Astrocyte of the cerebellum (primary cell): ENCODE measurements around the gene VPS25.
A peak's percentile ranks its signal among the peaks of the same experiment; 100 is the strongest.

Experiments used
- DNase-seq: peaks from one replicate; pipeline ENCODE4 v3.0.0-alpha.2; 2011; ENCODE audit warnings: low read depth
- H3K4me3 ChIP-seq: 2 replicates; pipeline ENCODE4 v1.5.1; 2011; ENCODE audit warnings: mild to moderate bottlenecking, low read depth, low read length, moderate library complexity
- CTCF ChIP-seq: IDR thresholded peaks from 2 replicates; pipeline ENCODE4 v1.5.1; 2012; ENCODE audit warnings: low read length, low read depth, moderate library complexity, mild to moderate bottlenecking; ENCODE audit errors: missing control alignments
- in situ Hi-C: cut with HindIII; loops from 2 replicates; pipeline ENCODE4 v1.10.0; 2017; ENCODE audit warnings: low sequenced_read_pairs

Gene VPS25

DNA sequence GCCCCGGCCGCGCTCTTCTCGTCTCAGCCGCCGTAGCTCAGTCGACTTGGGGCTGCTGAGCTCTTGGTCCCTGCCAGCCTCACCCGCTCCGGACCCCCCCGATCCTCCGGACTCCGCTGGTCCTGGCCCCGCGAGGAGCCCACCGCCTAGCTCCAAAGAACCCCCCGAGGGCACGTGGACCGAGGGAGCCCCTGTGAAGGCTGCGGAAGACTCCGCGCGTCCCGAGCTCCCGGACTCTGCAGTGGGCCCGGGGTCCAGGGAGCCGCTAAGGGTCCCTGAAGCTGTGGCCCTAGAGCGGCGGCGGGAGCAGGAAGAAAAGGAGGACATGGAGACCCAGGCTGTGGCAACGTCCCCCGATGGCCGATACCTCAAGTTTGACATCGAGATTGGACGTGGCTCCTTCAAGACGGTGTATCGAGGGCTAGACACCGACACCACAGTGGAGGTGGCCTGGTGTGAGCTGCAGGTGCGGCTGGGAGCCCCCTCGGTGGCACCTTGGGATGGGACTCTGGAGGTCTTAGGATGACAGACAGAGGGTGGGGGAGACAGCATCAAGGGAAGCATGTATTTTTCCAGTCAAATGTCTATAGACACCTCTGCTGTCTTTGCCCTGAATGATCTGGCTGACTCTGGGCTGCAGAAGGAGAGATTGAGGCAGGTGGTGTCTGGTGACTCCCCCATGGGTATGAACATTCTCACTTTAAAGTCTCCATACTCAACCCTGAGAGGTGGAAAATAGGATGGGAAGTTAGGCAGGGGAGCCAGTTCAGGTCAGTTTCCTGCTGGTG lies 7.8 kb downstream of the VPS25 start:
- H3K4me3 ChIP-seq = peak overlapping the region; percentile 63
- in situ Hi-C loops = no loop called here
- TF ChIP-seq CTCF = no peak
- DNase-seq = no peak

GRCh38 chr17:42781639-42782165 lies 8.5 kb downstream of the VPS25 start:
- DNase-seq = no peak
- TF ChIP-seq CTCF = no peak
- in situ Hi-C loops = no loop called here
- H3K4me3 ChIP-seq = peak overlapping the region; percentile 63

GRCh38 chr17:42782166-42783061 lies 9.2 kb downstream of the VPS25 start:
- peak overlapping the region; percentile 63 for H3K4me3 ChIP-seq
- TF ChIP-seq CTCF = no peak
- in situ Hi-C loops = no loop called here
- DNase-seq = no peak

- in situ Hi-C loops = no loop called here
- TF ChIP-seq CTCF = no peak
- H3K4me3 ChIP-seq = peak overlapping the region; percentile 63
- DNase-seq = no peak
These were observed 10.0 kb downstream of the VPS25 start for GRCh38 chr17:42783062-42783790.

GRCh38 chr17:42783791-42784138 lies 10.5 kb downstream of the VPS25 start:
- no peak for DNase-seq

More at GRCh38 chr17:42783791-42784138, 10.5 kb downstream of the VPS25 start:
- TF ChIP-seq CTCF = no peak
- peak overlapping the region; percentile 63 for H3K4me3 ChIP-seq
- in situ Hi-C loops = no loop called here
